HL-60/S4 treated with phorbol 12-myristate 13-acetate at 8.2 ng/mL for 4 days and 3 days (cell line): ENCODE data around the gene MORC3.

Source experiments
- in situ Hi-C: fragments of 300-500 bp; cut with MboI; formaldehyde crosslinking; loops from 2 replicates; pipeline ENCODE4 v1.15.0; 2022; ENCODE audit warnings: low sequenced_read_pairs

MORC3 gene

DNA sequence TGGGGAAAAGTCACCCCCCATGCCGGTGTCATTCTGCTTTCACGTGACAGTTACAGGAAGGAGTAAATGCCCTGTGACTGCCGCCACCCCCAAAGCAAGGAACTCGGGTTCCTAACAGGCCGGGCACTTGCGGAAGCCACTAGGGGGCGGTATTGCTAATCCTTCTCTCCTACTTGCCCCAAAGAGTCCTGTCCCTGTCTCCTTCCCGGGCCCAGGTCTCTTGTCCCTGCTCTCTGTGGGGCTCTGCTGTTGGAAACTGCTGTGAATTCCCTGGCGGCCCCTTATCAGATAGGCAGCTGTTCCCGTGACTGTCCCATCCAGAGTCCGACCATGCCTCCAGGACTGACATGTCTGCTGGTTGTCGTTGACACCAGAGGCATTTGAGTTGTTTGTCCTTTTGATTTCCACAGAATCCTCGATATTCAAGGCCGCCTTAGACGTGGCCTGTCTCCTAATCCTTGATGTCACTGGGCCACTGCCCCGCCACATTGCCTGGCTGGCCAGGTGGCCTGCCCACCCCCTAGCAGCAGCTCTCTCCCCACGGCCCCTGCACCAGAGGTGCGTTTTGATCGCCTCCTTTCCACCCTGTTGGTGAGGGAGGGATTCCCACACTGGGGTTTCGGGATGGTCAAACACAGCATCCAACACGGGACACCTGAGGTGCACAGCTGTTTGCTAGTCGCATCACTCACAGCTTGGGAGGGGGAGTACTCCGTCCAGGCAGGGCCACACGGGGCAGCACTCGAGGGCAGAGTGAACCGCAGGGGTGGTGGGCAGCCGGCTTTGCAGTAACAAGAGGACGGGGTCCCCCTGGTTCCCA lies 102.5 kb downstream of the MORC3 start:
- in situ Hi-C loops, result no loop called here

DNA sequence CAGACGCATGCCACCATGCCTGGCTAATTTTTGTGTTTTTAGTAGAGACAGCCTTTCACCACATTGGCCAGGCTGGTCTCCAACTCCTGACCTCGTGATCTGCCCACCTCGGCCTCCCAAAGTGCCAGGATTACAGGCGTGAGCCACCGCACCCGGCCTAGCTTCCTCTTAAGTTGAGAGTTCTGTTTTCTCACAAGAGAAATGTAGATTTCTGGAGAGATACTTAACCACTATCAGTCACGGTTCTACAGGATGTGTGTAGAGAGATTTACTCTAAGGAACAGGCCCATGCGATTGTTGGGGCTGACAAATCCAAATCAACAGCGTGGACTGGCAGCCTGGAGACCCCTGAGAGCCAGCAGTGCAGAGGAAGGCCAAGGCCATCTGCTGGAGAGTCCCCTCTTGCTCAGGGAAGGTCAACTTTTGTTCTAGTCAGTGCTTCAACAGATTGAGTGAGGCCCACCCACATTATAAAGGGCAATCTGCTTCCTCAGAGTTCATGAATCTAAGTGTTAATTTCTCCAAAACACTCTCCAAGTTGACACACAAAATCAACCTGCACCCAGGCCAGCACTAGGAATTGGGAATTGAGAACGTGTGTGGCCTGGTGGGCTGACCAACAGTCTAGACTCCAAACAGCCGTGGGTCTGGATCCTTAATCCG lies 103.9 kb downstream of the MORC3 start:
- in situ Hi-C loops, result no loop called here

DNA sequence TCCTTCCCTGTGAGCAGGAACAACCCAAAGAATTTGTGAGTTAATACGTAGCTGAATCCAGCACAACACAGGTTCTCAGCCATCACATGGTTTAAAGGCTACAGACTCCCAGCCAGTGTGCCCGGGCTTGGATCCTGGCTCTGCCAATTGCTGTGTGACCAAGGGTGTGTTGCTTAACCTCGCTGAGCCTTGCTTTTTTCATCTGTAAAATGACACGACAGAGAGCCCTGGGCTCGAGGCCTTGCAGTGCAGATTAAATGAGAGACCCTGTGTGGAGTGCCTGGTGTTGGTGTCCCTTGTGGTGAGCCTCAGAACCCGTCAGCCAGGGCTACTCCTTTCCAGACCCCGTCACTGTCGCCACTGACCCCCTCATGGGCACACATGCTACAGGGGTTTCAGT lies 104.6 kb downstream of the MORC3 start:
- in situ Hi-C loops, result no loop called here

DNA sequence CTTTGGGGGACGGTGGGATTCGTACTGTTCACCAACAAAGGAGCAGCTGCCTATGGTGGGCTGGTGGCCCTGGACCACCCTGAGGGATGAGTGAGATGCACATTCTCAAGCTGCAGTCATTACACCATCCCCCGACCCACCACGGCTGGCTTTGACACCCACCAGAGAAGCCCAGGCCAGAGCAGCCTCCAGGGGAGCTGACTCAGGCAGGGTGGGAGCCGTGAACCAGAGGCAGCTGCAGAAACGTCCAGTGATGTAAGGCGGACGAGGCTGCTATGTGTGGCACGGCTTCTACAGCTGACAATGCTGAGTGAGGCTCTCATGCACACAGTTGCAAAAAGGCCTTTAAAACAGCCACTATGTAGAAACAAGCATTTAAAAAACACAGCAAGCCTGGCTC lies 105.3 kb downstream of the MORC3 start:
- in situ Hi-C loops, result no loop called here
